ENCODE results near the gene TIGD4.
A peak's percentile ranks its signal among the peaks of the same experiment; 100 is the strongest.

The TIGD4 gene

DNA sequence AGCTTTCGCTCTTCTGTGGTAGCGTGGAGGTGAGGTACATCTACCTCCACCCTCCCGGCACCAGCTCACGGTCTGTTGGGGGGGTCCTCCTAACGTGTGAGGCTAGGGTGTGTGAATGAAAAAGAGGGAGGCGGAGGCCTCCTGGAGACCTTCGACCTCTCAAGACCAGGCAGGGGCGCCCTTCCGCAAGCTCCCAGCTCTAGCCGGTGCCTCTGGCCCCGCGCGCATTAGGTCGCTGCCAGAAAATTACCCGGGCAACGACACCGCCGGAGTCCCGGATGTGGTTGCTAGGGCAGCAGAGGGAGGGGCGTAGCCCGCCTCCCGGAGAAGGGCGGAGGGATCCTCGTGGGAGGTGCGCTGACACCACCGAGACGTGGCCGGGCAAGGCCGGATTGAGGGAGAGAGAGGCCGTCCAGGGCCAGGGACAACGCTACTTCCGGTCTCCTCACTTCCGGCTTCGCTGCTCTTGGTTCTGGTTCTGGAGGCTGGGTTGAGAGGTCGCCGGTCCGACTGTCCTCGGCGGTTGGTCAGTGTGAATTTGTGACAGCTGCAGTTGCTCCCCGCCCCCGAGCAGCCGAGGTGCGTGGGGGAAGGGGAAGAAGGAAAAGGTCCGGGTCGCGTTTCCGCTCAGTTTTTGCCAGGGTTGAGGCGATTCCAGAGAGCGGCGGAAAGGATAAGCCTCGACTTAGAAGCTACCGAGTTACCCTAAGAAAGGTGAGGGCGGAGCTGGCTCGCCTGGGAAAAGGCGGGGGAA lies at the start of gene TIGD4, which contains the start of gene ARFIP1:
TSS of gene TIGD4 (minus strand) at position 218 of the 754 bp plus-strand sequence. CDS start 8,726 bp downstream, outside the sequence.
TSS of gene ARFIP1 (plus strand) at position 442 of the 754 bp plus-strand sequence. CDS start 49,680 bp downstream, outside the sequence.
- in situ Hi-C loops (cut with MboI; ENCODE audit: low pct_unique_long_range_greater_than_20kb, low sequenced_read_pairs): no loop called here
- DNase-seq: peak; percentile 96

- no peak for DNase-seq
- in situ Hi-C loops (cut with MboI; ENCODE audit: low pct_unique_long_range_greater_than_20kb, low sequenced_read_pairs): no loop called here
Observed at GRCh38 chr4:152828122-152828521, 48.6 kb upstream of the TIGD4 start.

GRCh38 chr4:152825336-152825735 lies 45.8 kb upstream of the TIGD4 start:
- in situ Hi-C loops (cut with MboI; ENCODE audit: low pct_unique_long_range_greater_than_20kb, low sequenced_read_pairs): no loop called here

DNA sequence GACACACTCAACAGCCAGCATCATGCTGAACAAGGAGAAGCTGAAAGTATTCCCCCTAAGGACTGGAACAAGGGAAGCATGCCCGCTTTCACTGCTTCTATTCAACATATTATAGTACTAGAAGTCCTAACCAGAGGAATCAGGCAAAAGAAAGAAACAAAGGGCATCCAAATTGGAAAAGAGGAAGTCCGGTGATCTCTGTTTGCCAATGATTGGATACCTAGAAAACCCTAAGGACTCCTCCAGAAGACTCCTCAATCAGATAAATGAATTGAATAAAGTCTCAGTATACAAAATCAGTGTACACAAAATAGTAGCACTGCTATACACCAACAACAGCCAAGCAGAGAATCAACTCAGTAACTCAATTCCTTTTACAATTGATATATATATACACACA lies 45.0 kb upstream of the TIGD4 start:
- in situ Hi-C loops (cut with MboI; ENCODE audit: low pct_unique_long_range_greater_than_20kb, low sequenced_read_pairs): no loop called here

More at GRCh38 chr4:152825336-152825735, 45.8 kb upstream of the TIGD4 start:
- no peak for DNase-seq

GRCh38 chr4:152822323-152822722 lies 42.8 kb upstream of the TIGD4 start:
- no peak for DNase-seq
- in situ Hi-C loops (cut with MboI; ENCODE audit: low pct_unique_long_range_greater_than_20kb, low sequenced_read_pairs): no loop called here

More for the DNA sequence above, 45.0 kb upstream of the TIGD4 start:
- DNase-seq: no peak

GRCh38 chr4:152820073-152820472 lies 40.5 kb upstream of the TIGD4 start:
- in situ Hi-C loops (cut with MboI; ENCODE audit: low pct_unique_long_range_greater_than_20kb, low sequenced_read_pairs): no loop called here
- no peak for DNase-seq

DNA sequence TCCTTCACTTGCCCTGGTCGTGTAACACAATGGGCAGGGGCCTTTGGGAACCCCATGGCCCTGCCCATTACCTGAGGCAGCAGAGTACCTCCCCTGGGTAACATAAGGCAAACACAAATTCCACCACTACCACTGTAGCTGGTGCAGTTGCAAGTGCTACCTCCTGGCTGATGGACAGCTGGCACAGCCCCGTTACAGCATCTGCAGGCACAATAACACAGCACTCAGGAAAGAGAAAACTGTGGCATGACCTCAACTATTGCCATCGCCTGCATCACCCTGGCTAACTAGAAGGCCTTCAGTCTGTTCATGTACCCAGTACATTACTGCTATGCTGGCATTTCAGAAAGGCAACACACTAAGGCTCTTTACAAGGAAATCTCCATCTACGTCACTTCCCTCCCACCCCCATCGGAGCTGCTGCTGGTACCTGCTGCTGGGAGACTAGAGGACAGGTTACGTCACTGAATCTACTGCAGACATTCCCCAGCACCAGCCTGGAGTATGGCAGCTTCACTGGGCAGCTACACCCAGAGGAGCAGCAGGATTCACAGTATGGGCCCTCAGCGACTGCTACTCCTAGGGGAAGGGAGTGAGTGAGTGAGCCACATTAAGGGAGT lies 39.6 kb upstream of the TIGD4 start:
- DNase-seq: no peak
- in situ Hi-C loops (cut with MboI; ENCODE audit: low pct_unique_long_range_greater_than_20kb, low sequenced_read_pairs): no loop called here

DNA sequence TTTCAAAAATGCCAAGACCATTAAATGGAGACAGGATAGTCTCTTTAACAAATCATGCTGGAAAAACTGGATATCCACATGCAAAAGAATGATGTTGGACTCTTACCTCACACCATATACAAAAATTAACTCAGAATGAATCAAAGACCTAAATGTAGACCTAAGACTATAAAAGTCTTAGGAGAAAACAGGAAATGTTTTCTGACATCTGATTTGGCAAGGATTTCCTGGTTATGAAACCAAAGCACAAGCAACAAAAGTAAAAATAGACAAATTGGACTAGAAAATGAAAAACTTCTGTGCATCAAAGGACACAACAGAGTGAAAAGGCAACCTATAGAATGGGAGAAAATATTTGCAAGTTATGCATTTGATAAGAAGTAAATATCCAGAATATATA lies 37.8 kb upstream of the TIGD4 start:
- DNase-seq: peak; percentile 20
- in situ Hi-C loops (cut with MboI; ENCODE audit: low pct_unique_long_range_greater_than_20kb, low sequenced_read_pairs): no loop called here

DNA sequence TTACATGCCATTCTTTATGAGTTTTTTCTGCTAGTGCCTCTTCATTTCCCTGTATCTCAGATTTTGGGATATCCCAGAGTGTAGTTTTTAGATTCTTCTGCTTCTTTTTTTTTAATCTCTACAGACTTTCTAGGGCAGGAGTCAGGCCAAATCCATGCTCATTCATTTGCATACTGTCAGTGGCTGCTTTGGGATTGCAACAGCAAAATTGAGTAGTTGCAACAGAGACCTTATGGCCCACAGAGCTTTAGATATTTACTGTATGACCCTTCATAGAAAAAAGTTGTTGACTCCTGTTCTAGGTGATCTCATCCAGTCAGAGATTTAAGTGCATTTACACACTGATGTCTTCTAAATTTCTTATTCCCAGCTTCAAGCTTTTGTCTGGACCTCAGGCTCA lies 35.5 kb upstream of the TIGD4 start:
- no peak for DNase-seq
- in situ Hi-C loops (cut with MboI; ENCODE audit: low pct_unique_long_range_greater_than_20kb, low sequenced_read_pairs): no loop called here

DNA sequence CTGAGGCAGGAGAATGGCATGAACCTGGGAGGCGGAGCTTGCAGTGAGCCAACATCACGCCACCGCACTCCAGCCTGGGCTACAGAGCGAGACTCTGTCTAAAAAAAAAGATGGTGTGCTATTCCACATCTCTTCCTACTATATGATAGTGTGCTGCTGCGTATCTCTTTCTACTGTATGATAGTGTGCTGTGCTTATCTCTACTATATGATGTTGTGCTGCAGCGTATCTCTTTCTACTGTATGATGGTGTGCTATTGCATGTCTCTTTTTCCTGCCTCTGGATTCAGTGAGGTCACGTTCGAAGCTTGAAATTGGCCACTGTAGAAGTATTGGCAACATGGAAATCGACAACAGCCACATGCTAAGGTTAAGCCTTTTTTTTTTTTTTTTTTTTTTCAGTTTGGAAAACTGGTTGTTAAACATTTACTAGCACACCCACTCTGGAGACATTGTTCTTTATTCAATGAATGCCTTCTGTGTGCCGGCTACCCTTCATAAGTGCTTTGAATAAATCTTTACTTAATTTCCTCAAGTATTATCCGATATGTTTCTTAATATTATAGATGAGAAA lies 31.3 kb upstream of the TIGD4 start:
- in situ Hi-C loops (cut with MboI; ENCODE audit: low pct_unique_long_range_greater_than_20kb, low sequenced_read_pairs): no loop called here
- no peak for DNase-seq

DNA sequence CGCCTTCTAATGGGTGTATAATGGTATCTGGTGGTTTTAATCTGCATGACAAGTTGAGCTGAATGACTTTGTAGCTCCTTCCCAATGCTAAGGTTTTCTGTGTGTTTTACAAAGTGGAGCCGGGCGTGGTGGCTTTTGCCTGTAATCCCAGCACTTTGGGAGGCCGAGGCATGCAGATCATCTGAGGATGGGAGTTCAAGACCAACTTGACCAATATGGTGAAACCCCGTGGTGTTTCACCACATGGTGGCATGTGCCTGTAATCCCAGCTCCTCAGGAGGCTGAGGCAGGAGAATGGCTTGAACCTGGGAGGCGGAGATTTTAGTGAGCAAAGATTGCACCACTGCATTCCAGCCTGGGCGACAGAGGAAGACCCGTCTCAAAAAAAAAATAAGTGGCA lies 29.1 kb upstream of the TIGD4 start:
- in situ Hi-C loops (cut with MboI; ENCODE audit: low pct_unique_long_range_greater_than_20kb, low sequenced_read_pairs): no loop called here
- no peak for DNase-seq

DNA sequence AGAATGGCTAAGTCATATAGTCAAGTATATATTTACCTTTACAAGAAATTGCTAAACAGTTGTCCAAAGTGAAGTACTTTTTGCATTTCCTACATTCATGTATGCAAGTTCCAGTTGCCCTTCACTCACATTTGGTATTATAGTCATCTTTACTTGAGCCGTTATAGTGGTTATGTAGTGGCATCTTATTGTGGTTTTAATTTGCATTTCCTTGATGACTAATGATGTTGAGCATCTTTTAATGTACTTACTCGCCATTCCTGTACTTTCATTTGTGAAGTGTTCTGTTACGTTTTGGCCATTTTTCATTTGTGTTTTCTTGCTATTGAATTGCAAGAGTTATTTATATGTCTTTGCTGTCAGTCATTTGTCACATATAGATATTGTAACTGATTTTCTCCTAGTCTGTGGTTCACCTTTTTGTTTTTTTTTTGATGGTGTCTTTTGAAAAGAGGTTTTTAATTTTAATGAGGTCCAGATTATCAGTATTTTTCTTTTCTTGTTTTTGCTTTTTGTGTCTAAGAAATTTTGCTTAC lies 27.8 kb upstream of the TIGD4 start:
- no peak for DNase-seq
- in situ Hi-C loops (cut with MboI; ENCODE audit: low pct_unique_long_range_greater_than_20kb, low sequenced_read_pairs): no loop called here

DNA sequence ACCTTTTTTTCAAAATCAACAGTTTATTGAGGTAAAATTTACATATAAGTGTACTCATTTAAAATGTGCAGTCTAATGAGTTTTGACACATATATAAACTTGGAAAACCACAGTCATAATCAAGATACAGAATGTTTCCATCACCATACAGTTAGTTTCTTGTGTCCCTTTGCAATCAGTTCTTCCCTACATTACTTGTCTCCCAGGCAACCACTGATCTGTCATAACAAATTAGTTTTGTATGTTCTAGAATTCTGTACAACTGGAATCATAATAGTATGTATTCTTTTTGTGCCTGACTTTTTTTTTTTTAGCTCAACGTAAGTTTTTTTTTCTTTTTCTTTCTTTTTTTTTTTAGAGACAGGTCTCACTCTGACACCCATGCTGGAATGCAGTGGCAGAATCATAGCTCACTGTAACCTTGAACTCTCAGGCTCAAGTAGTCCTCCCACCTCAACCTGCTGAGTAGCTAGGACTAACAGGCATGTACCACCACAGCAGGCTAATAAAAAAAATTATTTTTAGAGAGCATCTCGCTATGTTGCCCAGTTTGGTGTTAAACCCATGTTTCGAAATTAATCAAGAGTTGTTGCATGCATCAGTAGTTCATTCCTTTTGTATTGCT lies 27.1 kb upstream of the TIGD4 start:
- DNase-seq: no peak
- in situ Hi-C loops (cut with MboI; ENCODE audit: low pct_unique_long_range_greater_than_20kb, low sequenced_read_pairs): no loop called here

DNA sequence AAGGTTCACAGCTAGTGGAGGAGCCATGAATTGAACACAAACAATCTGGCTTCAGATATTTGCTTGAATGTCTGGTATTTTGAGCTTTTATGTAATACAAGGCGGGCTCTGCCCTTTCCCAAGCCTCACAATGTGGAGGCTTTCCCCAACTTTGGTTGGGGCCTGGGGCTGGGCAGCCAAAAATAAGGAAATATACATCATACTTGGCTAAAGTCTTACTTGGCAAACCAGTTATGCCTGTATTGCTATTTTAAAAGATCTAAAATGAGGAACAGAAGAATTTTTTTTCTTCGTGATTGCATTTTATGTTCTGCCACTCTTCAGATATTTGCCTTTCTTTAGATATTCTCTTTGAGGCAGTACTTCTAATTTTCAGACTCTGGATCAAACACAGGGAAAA lies 26.3 kb upstream of the TIGD4 start:
- in situ Hi-C loops (cut with MboI; ENCODE audit: low pct_unique_long_range_greater_than_20kb, low sequenced_read_pairs): no loop called here
- DNase-seq: peak; percentile 16

DNA sequence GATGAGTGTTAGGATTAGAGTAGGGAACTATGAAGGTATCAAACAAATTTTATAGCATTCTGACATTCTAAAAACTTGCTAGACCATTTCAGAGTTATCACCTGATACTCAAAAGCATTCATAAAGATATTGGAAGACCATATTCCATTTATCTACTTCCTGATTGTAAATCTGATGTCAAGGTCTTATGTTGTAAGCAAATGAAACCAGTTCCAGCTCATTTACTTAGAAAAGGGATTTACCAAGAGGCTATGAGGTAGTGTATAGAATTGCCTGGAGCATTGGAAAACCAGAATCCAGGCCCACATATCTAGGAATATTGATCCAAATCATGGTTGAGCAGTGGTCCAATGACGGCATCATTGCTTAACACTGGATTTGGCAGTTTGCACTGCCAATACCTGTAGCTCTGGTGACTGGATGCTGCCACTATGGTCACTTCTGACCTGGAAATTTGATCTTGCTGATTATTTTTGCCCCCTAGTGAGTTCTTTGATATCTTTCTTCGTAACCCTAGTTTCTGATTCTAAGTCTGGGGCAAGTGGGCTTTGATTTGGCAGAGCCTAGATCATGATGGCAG lies 25.6 kb upstream of the TIGD4 start:
- in situ Hi-C loops (cut with MboI; ENCODE audit: low pct_unique_long_range_greater_than_20kb, low sequenced_read_pairs): no loop called here
- DNase-seq: no peak

DNA sequence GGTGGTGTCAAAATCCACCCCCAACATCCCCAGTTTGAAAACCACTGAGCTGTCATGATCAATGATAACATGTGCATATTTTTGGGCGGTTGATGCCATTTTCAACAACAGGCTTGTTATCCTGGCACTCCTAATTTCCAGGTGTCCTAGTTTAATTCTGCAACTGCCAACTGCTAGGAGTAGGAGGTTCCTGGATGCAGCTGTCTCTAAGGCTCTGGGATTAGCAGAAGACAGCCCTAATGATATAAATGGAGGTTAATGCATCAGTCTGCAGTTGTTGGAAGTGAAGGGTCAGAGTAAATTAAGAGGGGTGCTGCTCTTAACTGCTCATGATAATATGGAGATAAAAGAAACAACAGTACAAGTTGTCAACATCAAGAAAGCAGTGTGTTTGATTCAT lies 24.0 kb upstream of the TIGD4 start:
- in situ Hi-C loops (cut with MboI; ENCODE audit: low pct_unique_long_range_greater_than_20kb, low sequenced_read_pairs): no loop called here
- no peak for DNase-seq

DNA sequence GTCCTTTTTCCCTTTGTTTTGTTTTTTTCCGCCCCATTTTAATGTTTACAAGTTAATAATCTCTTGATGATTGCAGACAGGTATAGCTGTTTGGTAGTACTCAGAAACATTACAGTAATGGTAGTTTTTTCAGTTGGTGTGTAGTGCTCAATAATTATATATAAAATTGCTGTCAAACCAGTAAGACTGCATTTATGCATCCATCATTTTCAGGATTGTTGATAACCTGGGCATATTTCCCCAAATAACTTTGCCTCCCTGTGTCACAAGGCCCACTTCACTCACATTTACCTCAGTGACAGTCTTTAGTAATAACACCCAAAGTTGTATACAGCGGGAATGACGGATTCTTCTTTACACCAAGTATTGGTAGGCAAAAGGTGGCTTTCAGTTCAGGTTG lies 16.4 kb upstream of the TIGD4 start:
- DNase-seq: no peak
- in situ Hi-C loops (cut with MboI; ENCODE audit: low pct_unique_long_range_greater_than_20kb, low sequenced_read_pairs): no loop called here

DNA sequence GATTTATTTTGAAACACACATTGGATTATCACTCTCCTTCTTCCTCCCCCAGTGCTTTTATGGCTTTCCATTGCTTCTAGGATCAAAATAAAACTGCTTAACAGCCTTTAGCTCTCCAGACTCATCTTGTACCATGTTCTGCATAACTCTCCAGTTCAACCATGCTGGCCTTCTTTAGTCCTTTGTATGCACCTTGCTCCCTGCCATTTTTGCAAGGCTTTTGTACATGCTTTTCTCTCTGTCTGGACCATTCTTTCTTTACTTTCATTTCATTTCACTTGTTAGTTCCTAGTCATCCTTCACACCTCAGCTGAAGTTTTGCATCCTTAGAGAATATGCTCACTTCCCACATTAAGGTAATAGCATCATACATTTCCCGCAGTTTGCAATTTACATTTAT lies 7.1 kb upstream of the TIGD4 start:
- in situ Hi-C loops (cut with MboI; ENCODE audit: low pct_unique_long_range_greater_than_20kb, low sequenced_read_pairs): no loop called here

More for the DNA sequence above, 7.1 kb upstream of the TIGD4 start:
- DNase-seq: no peak

Measured in KBM-7 (cell line).